ENCODE results near the gene ZFP1. TPM values are rescaled to one million over a fixed set of nuclear protein-coding genes. Genes with fewer than 3 reads are reported as not detected.

Gene ZFP1
- total RNA-seq, 1 donor from 2014 or later, result 19.8 TPM

DNA sequence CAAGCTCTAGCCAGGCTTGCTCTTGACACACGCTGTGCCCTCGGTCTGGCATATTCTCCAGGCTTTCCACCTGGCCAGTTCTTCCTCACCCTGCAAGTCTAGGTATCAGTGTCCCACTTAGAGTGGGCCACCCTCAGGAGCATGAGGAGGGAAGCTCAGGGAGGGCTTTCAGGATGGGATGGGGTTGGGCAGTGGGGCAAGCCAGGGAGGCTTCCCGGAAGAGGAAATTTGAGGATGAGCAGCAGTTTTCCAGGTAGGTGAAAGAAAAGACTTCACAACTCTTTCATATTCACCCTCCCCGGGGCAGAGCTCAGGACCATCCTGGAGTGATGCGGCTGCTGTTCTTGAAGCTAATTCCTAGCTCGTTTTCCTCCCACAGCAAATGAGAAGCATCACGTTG is 17.2 kb upstream of the ZFP1 start:
- H3K4me1 Mint-ChIP-seq (ENCODE audit: unreplicated experiment), result peaks cover 13% of the 10 kb centered on the region
- TF ChIP-seq, protein P1, sequence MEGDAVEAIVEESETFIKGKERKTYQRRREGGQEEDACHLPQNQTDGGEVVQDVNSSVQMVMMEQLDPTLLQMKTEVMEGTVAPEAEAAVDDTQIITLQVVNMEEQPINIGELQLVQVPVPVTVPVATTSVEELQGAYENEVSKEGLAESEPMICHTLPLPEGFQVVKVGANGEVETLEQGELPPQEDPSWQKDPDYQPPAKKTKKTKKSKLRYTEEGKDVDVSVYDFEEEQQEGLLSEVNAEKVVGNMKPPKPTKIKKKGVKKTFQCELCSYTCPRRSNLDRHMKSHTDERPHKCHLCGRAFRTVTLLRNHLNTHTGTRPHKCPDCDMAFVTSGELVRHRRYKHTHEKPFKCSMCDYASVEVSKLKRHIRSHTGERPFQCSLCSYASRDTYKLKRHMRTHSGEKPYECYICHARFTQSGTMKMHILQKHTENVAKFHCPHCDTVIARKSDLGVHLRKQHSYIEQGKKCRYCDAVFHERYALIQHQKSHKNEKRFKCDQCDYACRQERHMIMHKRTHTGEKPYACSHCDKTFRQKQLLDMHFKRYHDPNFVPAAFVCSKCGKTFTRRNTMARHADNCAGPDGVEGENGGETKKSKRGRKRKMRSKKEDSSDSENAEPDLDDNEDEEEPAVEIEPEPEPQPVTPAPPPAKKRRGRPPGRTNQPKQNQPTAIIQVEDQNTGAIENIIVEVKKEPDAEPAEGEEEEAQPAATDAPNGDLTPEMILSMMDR (conservative IDR thresholded peaks at IDR 0.05), result no peak
- no peak overlapping the region for H3K4me3 Mint-ChIP-seq
- H3K27ac Mint-ChIP-seq, result no peak overlapping the region
- no peaks in the 10 kb centered on the region for H3K36me3 Mint-ChIP-seq
- DNase-seq (ENCODE audit: extremely low spot score, unreplicated experiment), result no peak
- H3K27me3 Mint-ChIP-seq, result no peaks in the 10 kb centered on the region
- H3K9me3 Mint-ChIP-seq, result no peaks in the 10 kb centered on the region

DNA sequence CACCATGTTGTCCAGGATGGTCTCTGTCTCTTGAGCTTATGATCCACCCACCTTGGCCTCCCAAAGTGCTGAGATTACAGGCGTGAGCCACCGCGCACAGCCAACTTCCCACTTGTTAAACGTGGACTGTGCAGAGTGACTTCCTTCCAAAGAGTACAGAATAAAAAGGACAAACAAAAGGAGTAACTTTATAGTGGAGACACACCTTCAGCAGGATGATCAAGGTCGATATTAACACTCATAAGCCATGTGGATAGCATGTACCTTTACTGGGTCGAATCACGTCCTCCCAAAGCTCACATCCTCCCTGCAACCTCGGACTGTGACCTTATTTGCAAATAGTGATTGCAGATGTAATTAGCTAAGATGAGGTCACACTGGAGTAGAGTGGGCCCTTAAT is 10.1 kb upstream of the ZFP1 start:
- H3K36me3 Mint-ChIP-seq, result peaks cover 3% of the 10 kb centered on the region
- no peak for DNase-seq (ENCODE audit: extremely low spot score, unreplicated experiment)
- no peak overlapping the region for H3K27ac Mint-ChIP-seq
- peaks cover 6% of the 10 kb centered on the region for H3K4me1 Mint-ChIP-seq (ENCODE audit: unreplicated experiment)
- H3K4me3 Mint-ChIP-seq, result no peak overlapping the region
- no peaks in the 10 kb centered on the region for H3K9me3 Mint-ChIP-seq
- TF ChIP-seq, protein P1 (conservative IDR thresholded peaks at IDR 0.05), result no peak
- H3K27me3 Mint-ChIP-seq, result no peaks in the 10 kb centered on the region

DNA sequence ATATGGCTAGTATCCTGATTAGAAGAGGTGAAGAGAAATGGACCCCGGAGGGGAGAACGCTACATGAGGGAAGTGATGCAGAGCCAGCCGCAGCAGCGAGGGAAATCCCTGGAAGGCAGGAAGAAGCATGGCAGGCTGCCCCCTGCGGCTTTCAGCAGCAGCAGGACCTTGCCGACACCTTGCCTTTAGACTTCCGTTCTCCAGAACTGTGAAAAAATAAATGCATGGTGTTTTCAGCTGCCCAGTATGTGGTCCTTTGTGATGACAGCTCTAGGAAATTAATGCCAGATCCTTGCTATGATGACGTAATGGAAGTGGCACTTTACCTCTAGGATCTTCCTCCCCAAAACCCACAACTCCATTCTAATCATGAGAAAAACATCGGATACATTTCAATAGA is 9.7 kb upstream of the ZFP1 start:
- H3K36me3 Mint-ChIP-seq, result peaks cover 3% of the 10 kb centered on the region
- H3K9me3 Mint-ChIP-seq, result no peaks in the 10 kb centered on the region
- DNase-seq (ENCODE audit: extremely low spot score, unreplicated experiment), result no peak
- H3K4me3 Mint-ChIP-seq, result no peak overlapping the region
- H3K4me1 Mint-ChIP-seq (ENCODE audit: unreplicated experiment), result peaks cover 6% of the 10 kb centered on the region
- TF ChIP-seq, protein P1 (conservative IDR thresholded peaks at IDR 0.05), result no peak
- no peaks in the 10 kb centered on the region for H3K27me3 Mint-ChIP-seq
- no peak overlapping the region for H3K27ac Mint-ChIP-seq

DNA sequence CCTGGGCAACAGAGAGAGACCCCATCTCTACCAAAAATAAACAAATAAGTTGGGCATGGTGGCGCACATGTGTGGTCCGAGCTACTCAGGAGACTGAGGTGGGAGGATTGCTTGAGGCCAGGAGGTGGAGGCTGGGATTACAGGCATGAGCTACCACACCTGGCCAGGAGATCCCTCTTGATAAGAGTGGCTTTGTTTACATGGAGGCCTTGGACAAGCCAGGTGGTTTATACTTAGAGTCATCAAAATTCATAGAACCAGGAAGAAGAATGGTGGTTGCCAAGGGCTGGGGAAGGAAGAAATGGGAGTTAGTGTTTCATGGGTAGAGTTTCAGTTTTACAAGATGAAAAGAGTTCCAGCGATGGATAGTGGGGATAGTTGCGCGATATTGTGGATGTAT is 8.8 kb upstream of the ZFP1 start:
- Mint-ChIP-seq H3K27ac (no peak overlapping the region), H3K9me3 (no peaks in the 10 kb centered on the region), H3K4me1 (ENCODE audit: unreplicated experiment) (peaks cover 6% of the 10 kb centered on the region), H3K36me3 (peaks cover 3% of the 10 kb centered on the region), H3K4me3 (no peak overlapping the region), H3K27me3 (no peaks in the 10 kb centered on the region)
- no peak for DNase-seq (ENCODE audit: extremely low spot score, unreplicated experiment)
- TF ChIP-seq, protein P1 (conservative IDR thresholded peaks at IDR 0.05), result no peak

DNA sequence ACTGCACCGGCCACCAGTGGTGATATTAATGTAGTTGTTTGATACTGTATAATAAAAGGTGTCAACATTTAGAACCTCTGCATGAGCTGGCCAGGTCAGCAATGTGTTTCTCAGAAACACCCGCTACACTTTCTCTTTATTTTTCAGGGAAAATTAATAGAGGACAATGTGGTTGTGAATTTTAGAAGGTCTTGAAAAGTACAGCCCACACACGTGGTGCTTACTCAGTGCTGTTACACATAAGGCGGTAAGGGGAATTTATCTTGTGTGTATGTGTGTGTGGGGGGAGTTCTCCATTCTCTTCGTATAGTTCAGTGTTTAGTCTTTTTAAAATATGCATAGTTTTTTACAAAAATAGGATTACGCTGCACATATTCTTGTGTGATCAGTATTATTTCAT is 4.4 kb upstream of the ZFP1 start:
- TF ChIP-seq, protein P1 (conservative IDR thresholded peaks at IDR 0.05), result no peak
- H3K36me3 Mint-ChIP-seq, result peaks cover 5% of the 10 kb centered on the region

DNA sequence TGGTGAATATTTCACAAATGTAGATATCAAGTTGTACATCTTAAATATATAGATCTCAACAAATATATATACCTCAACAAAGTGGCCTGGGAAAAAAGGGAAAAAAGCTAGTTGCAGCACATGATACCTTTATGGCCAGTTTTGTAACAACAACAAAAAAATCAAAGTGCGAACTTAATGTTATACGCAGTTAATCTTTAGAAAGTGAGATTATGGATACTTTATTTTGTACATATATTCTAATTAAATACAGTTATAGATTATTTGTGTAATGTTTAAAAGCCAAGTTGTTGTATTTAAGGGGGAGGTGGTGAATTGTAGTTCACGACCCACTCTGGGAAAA is 385 bp upstream of the ZFP1 start:
- Mint-ChIP-seq H3K27ac (peak overlapping the region; percentile 61), H3K27me3 (no peaks in the 10 kb centered on the region), H3K4me3 (peak overlapping the region; percentile 92), H3K9me3 (peaks cover 10% of the 10 kb centered on the region), H3K4me1 (ENCODE audit: unreplicated experiment) (peaks cover 4% of the 10 kb centered on the region), H3K36me3 (peaks cover 27% of the 10 kb centered on the region)
- TF ChIP-seq, protein P1 (conservative IDR thresholded peaks at IDR 0.05), result no peak
- no peak for DNase-seq (ENCODE audit: extremely low spot score, unreplicated experiment)

More for the DNA sequence above, 4.4 kb upstream of the ZFP1 start:
- Mint-ChIP-seq H3K27ac (no peak overlapping the region), H3K27me3 (no peaks in the 10 kb centered on the region), H3K4me1 (ENCODE audit: unreplicated experiment) (peaks cover 1% of the 10 kb centered on the region), H3K9me3 (no peaks in the 10 kb centered on the region), H3K4me3 (no peak overlapping the region)
- DNase-seq (ENCODE audit: extremely low spot score, unreplicated experiment), result peak; percentile 4

Measured in type B pancreatic cell (in vitro differentiated cells).